ENCODE measurements around the gene LRPAP1.

- no peak for TF ChIP-seq CTCF (IDR thresholded peaks at IDR 0.05 in 2 of 3, conservative IDR thresholded peaks at IDR 0.05 in 1 of 3; ENCODE audit: borderline replicate concordance in 1 of 3, insufficient read depth in 1 of 3, low read depth in 2 of 3, low read length in 2 of 3)
- no peak for TF ChIP-seq CBX3 (IDR thresholded peaks at IDR 0.05; ENCODE audit: low read depth)
- no peak for TF ChIP-seq TCF7L2 (IDR thresholded peaks at IDR 0.05; ENCODE audit: borderline replicate concordance, extremely low read depth, insufficient read depth, insufficient read length)
- no peak for TF ChIP-seq SP1 (IDR thresholded peaks at IDR 0.05; ENCODE audit: low read depth)
- TF ChIP-seq POLR2AphosphoS5 (IDR thresholded peaks at IDR 0.05; ENCODE audit: low read depth, low read length), result no peak
- TF ChIP-seq MAX (IDR thresholded peaks at IDR 0.05), result no peak
- TF ChIP-seq FOSL1 (IDR thresholded peaks at IDR 0.05; ENCODE audit: low read depth), result no peak
- TF ChIP-seq YY1 (IDR thresholded peaks at IDR 0.05; ENCODE audit: extremely low read depth, insufficient replicate concordance, low read depth, low read length), result no peak
- no peak for TF ChIP-seq JUND (IDR thresholded peaks at IDR 0.05)
- no peak for TF ChIP-seq EZH2 (IDR thresholded peaks at IDR 0.05)
- TF ChIP-seq RAD21 (IDR thresholded peaks at IDR 0.05; ENCODE audit: low read depth), result no peak
- no peak for TF ChIP-seq ZBTB33 (IDR thresholded peaks at IDR 0.05; ENCODE audit: extremely low read depth, insufficient replicate concordance, low read length)
- no peak for TF ChIP-seq POLR2A (IDR thresholded peaks at IDR 0.05; ENCODE audit: borderline replicate concordance, extremely low read depth, insufficient read depth, insufficient read length)
Measured at GRCh38 chr4:3508542-3508941, 23.7 kb downstream of the LRPAP1 start.

Data from HCT116 (cell line).